Stimulated activated CD8-positive, alpha-beta memory T cell treated with anti-CD3 and anti-CD28 coated beads, Interleukin-15, amount 100 ng/mL, for 1 hour (primary cell): ENCODE measurements around the gene EPHA8.

ENCODE experiments used
- DNase-seq: peaks from one replicate; pipeline ENCODE4 v3.0.0-alpha.2; 2020; ENCODE audit warnings: low read depth

The EPHA8 gene

GRCh38 chr1:22567197-22567596 is 3.9 kb downstream of the EPHA8 start:
- DNase-seq, result no peak

GRCh38 chr1:22567994-22568393 is 4.7 kb downstream of the EPHA8 start:
- no peak for DNase-seq

- DNase-seq, result no peak
Observed at GRCh38 chr1:22569269-22569668, 6.0 kb downstream of the EPHA8 start.

GRCh38 chr1:22570140-22570909 is 7.0 kb downstream of the EPHA8 start:
- no peak for DNase-seq

- no peak for DNase-seq
Observed at GRCh38 chr1:22572818-22573217, 9.5 kb downstream of the EPHA8 start.

GRCh38 chr1:22573237-22573636 is 9.9 kb downstream of the EPHA8 start:
- no peak for DNase-seq

- DNase-seq, result no peak
Observed at GRCh38 chr1:22575532-22576149, 12.4 kb downstream of the EPHA8 start.

- DNase-seq, result no peak
Observed at GRCh38 chr1:22576150-22576544, 12.9 kb downstream of the EPHA8 start.

- no peak for DNase-seq
Observed at GRCh38 chr1:22576617-22577016, 13.3 kb downstream of the EPHA8 start.

GRCh38 chr1:22578732-22579361 is 15.6 kb downstream of the EPHA8 start:
- DNase-seq, result no peak

GRCh38 chr1:22579541-22580155 is 16.4 kb downstream of the EPHA8 start:
- DNase-seq, result no peak

GRCh38 chr1:22582661-22583635 is 19.7 kb downstream of the EPHA8 start:
- DNase-seq, result no peak

GRCh38 chr1:22584001-22584562 is 20.8 kb downstream of the EPHA8 start:
- DNase-seq, result no peak

GRCh38 chr1:22584970-22585369 is 21.7 kb downstream of the EPHA8 start:
- no peak for DNase-seq

GRCh38 chr1:22585471-22585870 is 22.2 kb downstream of the EPHA8 start:
- no peak for DNase-seq

GRCh38 chr1:22586356-22587130 is 23.3 kb downstream of the EPHA8 start:
- DNase-seq, result no peak

GRCh38 chr1:22587247-22587646 is 24.0 kb downstream of the EPHA8 start:
- DNase-seq, result no peak

GRCh38 chr1:22588899-22589422 is 25.7 kb downstream of the EPHA8 start:
- DNase-seq, result no peak

GRCh38 chr1:22591576-22591975 is 28.3 kb downstream of the EPHA8 start:
- no peak for DNase-seq

- no peak for DNase-seq
Observed at GRCh38 chr1:22592051-22592450, 28.8 kb downstream of the EPHA8 start.
